Epithelial cell of proximal tubule (primary cell): ENCODE data around the gene MOXD1. TPM values are rescaled to one million over a fixed set of nuclear protein-coding genes. Genes with fewer than 3 reads are reported as not detected.

Source experiments
- DNase-seq: peaks from one replicate; pipeline ENCODE4 v3.0.0-alpha.2; 2011; ENCODE audit warnings: low read depth
- H3K4me3 ChIP-seq: 2 replicates; pipeline ENCODE4 v1.5.1; 2011; ENCODE audit warnings: low read depth, mild to moderate bottlenecking, low read length
- CTCF ChIP-seq: conservative IDR thresholded peaks from 2 replicates; pipeline ENCODE4 v1.5.1; 2012; ENCODE audit warnings: low read depth, mild to moderate bottlenecking, low read length
- total RNA-seq: library from RNA; depleted of rRNA; stranded (reverse); fragments of >200 nt; gene quantifications from 2 replicates; pipeline ENCODE4 v1.2.3, GENCODE V29; 2015

The MOXD1 gene
- total RNA-seq, result 28.5 and 47.9 TPM in 2 replicates

GRCh38 chr6:132400883-132401617, at the start of gene MOXD1:
MOXD1 (minus strand) TSS chr6:132401475; CDS start chr6:132401426, 49 bp downstream.
- no peak for DNase-seq
- no peak for TF ChIP-seq CTCF

GRCh38 chr6:132446855-132447241, 45.6 kb upstream of the MOXD1 start:
- TF ChIP-seq CTCF, result no peak
- no peak overlapping the region for H3K4me3 ChIP-seq
- DNase-seq, result no peak

More at GRCh38 chr6:132400883-132401617, at the start of gene MOXD1:
- peak within 1 kb of the TSS; percentile 79 for H3K4me3 ChIP-seq

GRCh38 chr6:132446141-132446854, 45.0 kb upstream of the MOXD1 start:
- no peak overlapping the region for H3K4me3 ChIP-seq
- peak; percentile 32 for DNase-seq
- TF ChIP-seq CTCF, result no peak

GRCh38 chr6:132445201-132445951, 44.1 kb upstream of the MOXD1 start:
- TF ChIP-seq CTCF, result no peak
- peak; percentile 94 for DNase-seq
- H3K4me3 ChIP-seq, result no peak overlapping the region

GRCh38 chr6:132443206-132443605, 41.9 kb upstream of the MOXD1 start:
- DNase-seq, result no peak
- no peak for TF ChIP-seq CTCF
- H3K4me3 ChIP-seq, result no peak overlapping the region

- no peak overlapping the region for H3K4me3 ChIP-seq
- TF ChIP-seq CTCF, result no peak
- no peak for DNase-seq
Observed at GRCh38 chr6:132430110-132430509, 28.8 kb upstream of the MOXD1 start.
